Measurements from ENCODE around the gene TAC4.

Gene TAC4

GRCh38 chr17:49793309-49793708 is 54.6 kb downstream of the TAC4 start:
- no peaks in the 10 kb centered on the region for H3K27me3 ChIP-seq (ENCODE audit: insufficient read depth, poor library complexity, severe bottlenecking)
- no peak overlapping the region for H3K27ac ChIP-seq (replicated peaks)
- H3K4me3 ChIP-seq (replicated peaks; ENCODE audit: insufficient read depth, low read length) = no peak overlapping the region
- no peak for DNase-seq (ENCODE audit: low read depth in 1 of 2, low spot score in 1 of 2)
- TF ChIP-seq GABPA (IDR thresholded peaks at IDR 0.05; ENCODE audit: low read depth) (no peak), REST (IDR thresholded peaks at IDR 0.05; ENCODE audit: insufficient replicate concordance, low read depth) (no peak), CTCF (IDR thresholded peaks at IDR 0.05; ENCODE audit: insufficient read depth, low read length) (no peak), SPI1 (IDR thresholded peaks at IDR 0.05; ENCODE audit: borderline replicate concordance, low read depth) (no peak), POLR2AphosphoS5 (IDR thresholded peaks at IDR 0.05; ENCODE audit: low read depth) (no peak)

- Histone ChIP-seq H3K27ac (replicated peaks) (no peak overlapping the region), H3K27me3 (ENCODE audit: insufficient read depth, poor library complexity, severe bottlenecking) (no peaks in the 10 kb centered on the region), H3K4me3 (replicated peaks; ENCODE audit: insufficient read depth, low read length) (peak overlapping the region; percentile 86)
- TF ChIP-seq CTCF (IDR thresholded peaks at IDR 0.05; ENCODE audit: insufficient read depth, low read length) (no peak), GABPA (IDR thresholded peaks at IDR 0.05; ENCODE audit: low read depth) (no peak), POLR2AphosphoS5 (IDR thresholded peaks at IDR 0.05; ENCODE audit: low read depth) (no peak), REST (IDR thresholded peaks at IDR 0.05; ENCODE audit: insufficient replicate concordance, low read depth) (no peak), SPI1 (IDR thresholded peaks at IDR 0.05; ENCODE audit: borderline replicate concordance, low read depth) (no peak)
- DNase-seq (ENCODE audit: low read depth in 1 of 2, low spot score in 1 of 2) = no peak
Measured at GRCh38 chr17:49789243-49789578, 58.7 kb downstream of the TAC4 start.

- TF ChIP-seq POLR2AphosphoS5 (IDR thresholded peaks at IDR 0.05; ENCODE audit: low read depth) (peak; percentile 77), REST (IDR thresholded peaks at IDR 0.05; ENCODE audit: insufficient replicate concordance, low read depth) (peak; percentile 73), SPI1 (IDR thresholded peaks at IDR 0.05; ENCODE audit: borderline replicate concordance, low read depth) (no peak), CTCF (IDR thresholded peaks at IDR 0.05; ENCODE audit: insufficient read depth, low read length) (no peak), GABPA (IDR thresholded peaks at IDR 0.05; ENCODE audit: low read depth) (peak; percentile 65)
- Histone ChIP-seq H3K27ac (replicated peaks) (peak within 1 kb of the TSS; percentile 97), H3K27me3 (ENCODE audit: insufficient read depth, poor library complexity, severe bottlenecking) (no peaks in the 10 kb centered on the region), H3K4me3 (replicated peaks; ENCODE audit: insufficient read depth, low read length) (peak within 1 kb of the TSS; percentile 86)
- DNase-seq (ENCODE audit: low read depth in 1 of 2, low spot score in 1 of 2) = peak; percentile 99
Measured at GRCh38 chr17:49788478-49789242, 59.2 kb downstream of the TAC4 start, which contains the start of gene KAT7. TSS of gene KAT7 (plus strand) at chr17:49788681. CDS start at chr17:49788835, 154 bp downstream.

All from HL-60 (cell line).